Psoas muscle (tissue), 8 donors: ENCODE results near the gene SCN9A. TPM values are rescaled to one million over a fixed set of nuclear protein-coding genes. Genes with fewer than 3 reads are reported as not detected.
A peak's percentile ranks its signal among the peaks of the same experiment; 100 is the strongest.

Source experiments
- ATAC-seq, 4 donors: fragments of 200-7000 bp; cut with Tn5 transposase; one replicate each; pipeline ENCODE4 v1.9.1; 2020; ENCODE audit warnings: moderate library complexity in 3 of 4, mild to moderate bottlenecking in 2 of 4
- DNase-seq, 2 donors: peaks; one replicate each; pipeline ENCODE4 v3.0.0-alpha.2; 2020
- H3K27ac ChIP-seq: fragments of 200-600 bp; one replicate; pipeline ENCODE4 v1.8.0; 2022
- H3K27me3 ChIP-seq, 3 donors: fragments of 200-600 bp in 1 of 3; one replicate each; pipeline versions ENCODE4 v1.6.1 to v1.8.0; 2013 to 2022; ENCODE audit warnings: low read length in 2 of 3, mild to moderate bottlenecking in 2 of 3, moderate library complexity in 1 of 3; ENCODE audit not compliant: insufficient read depth in 3 of 3
- H3K36me3 ChIP-seq, 2 donors: fragments of 200-600 bp in 1 of 2; one replicate each; pipeline versions ENCODE4 v1.6.1 to v1.8.0; 2013 to 2022; ENCODE audit warnings: low read depth in 1 of 2, mild to moderate bottlenecking in 1 of 2, moderate library complexity in 1 of 2; ENCODE audit not compliant: insufficient read depth in 1 of 2
- H3K4me1 ChIP-seq: fragments of 200-600 bp; one replicate; pipeline ENCODE4 v1.8.0; 2022
- H3K4me3 ChIP-seq: fragments of 200-600 bp; one replicate; pipeline ENCODE4 v1.8.0; 2022; ENCODE audit warnings: mild to moderate bottlenecking
- H3K9me3 ChIP-seq: fragments of 200-600 bp; one replicate; pipeline ENCODE4 v1.8.0; 2022
- WGBS, 3 donors: extraction: QIAGEN DNeasy Blood & Tissue Kit; methylation state at CpG; one replicate each; pipeline versions ENCODE4 v1.1.6 to v1.1.7; 2013; 5-methylcytosine and 5-hydroxymethylcytosine counted together
- intact Hi-C, 2 donors: fragments of 100-400 bp; cut with DNase I; formaldehyde crosslinking; loops; one replicate each; pipeline versions ENCODE4 v1.11.0 to v1.14.2; 2022
- polyA plus RNA-seq, 3 donors: library from polyadenylated mRNA; stranded (reverse); fragments of 200-250 nt; gene quantifications; one replicate each; pipeline ENCODE4 v1.2.3, GENCODE V29; 2013
- total RNA-seq, 4 donors: library from RNA; stranded (reverse); fragmentation: NEBNext Ultra II Directional in 2 of 4; extraction: Animal tissue kit (Norgen Biotek cat#: 25700) in 2 of 4; gene quantifications; one replicate each; pipeline versions ENCODE4 v1.2.1 to v1.2.4, GENCODE V29; 2021 to 2023
- TF ChIP-seq, protein P1 (sequence below): fragments of 200-600 bp; IDR thresholded peaks from one replicate; pipeline ENCODE4 v1.8.0; 2022; ENCODE audit warnings: antibody characterized with exemption
- donor health status: healthy with polysubstance abuse.
- donor health status: DM: no; HTN: no; CAD: no; lungs with moderate emphysema.
- donor health status: Bipolar disorder and iron deficiency.
- donor health status: healthy.
- donor health status: DM: yes; HTN: yes; CAD: no.
- donor health status: DM: no; HTN: no; CAD: no.
- donor health status: DM: no; HTN: no; CAD: no.
- donor health status: DM: yes; HTN: yes; CAD: no.

The SCN9A gene
- total and polyA plus RNA-seq, 7 donors: 0.06 to 1.1 (median 0.34) TPM

DNA sequence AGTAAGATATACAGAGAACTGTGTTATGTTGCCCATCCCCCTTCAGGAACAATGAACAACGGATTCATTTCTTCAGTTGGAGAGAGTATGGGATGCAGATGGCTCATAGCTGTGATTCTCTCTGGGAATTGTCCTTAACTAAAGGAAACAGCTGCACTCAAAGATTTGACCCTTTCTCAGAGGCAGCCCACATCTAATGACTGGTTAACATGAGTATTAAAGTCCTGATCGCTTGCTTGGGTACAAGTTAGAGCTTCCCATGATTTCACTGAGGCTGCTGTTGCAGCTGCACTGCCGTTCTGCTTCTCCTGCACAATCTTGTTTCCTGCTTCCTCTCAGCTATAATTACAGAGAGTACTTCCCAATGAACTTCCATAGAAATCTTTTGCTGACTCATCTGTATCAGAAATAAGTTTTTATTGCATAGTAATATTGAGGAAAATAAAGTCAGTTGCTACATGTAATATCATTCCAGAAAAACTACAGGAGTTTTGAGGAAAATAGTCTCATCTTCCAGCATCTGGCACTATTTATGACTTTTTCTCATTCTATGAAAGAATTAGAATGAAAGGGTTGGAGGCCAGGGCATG, 12.8 kb upstream of the SCN9A start:
- no peak for ATAC-seq

DNA sequence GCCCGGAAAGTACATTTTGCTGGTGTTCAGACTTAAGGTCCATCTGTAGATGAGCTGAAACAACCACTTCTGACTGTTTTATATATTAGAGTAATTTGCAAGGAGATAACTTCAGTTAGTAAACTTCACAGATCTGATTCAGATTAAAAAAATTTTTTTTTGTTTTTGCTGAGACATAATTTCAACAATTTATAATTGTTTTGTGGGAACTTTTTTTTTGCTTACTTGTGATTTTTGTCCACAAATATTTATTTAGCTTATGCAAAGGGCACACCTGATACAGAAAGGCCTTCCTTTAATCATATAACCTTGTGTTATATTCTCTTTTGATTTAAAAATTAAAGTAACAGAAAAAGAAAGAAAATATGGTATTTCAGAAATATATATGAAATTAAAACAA, 9.6 kb upstream of the SCN9A start:
- 44 to 65% (median 45%) methylated on average over 1 of the region's 1 CpG for WGBS, 3 donors

More for the DNA sequence above, 12.8 kb upstream of the SCN9A start:
- H3K36me3 ChIP-seq: no peaks in the 10 kb centered on the region
- H3K4me1 ChIP-seq: no peaks in the 10 kb centered on the region
- H3K27me3 ChIP-seq: no peaks in the 10 kb centered on the region
- TF ChIP-seq, protein P1, sequence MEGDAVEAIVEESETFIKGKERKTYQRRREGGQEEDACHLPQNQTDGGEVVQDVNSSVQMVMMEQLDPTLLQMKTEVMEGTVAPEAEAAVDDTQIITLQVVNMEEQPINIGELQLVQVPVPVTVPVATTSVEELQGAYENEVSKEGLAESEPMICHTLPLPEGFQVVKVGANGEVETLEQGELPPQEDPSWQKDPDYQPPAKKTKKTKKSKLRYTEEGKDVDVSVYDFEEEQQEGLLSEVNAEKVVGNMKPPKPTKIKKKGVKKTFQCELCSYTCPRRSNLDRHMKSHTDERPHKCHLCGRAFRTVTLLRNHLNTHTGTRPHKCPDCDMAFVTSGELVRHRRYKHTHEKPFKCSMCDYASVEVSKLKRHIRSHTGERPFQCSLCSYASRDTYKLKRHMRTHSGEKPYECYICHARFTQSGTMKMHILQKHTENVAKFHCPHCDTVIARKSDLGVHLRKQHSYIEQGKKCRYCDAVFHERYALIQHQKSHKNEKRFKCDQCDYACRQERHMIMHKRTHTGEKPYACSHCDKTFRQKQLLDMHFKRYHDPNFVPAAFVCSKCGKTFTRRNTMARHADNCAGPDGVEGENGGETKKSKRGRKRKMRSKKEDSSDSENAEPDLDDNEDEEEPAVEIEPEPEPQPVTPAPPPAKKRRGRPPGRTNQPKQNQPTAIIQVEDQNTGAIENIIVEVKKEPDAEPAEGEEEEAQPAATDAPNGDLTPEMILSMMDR: no peak
- no peak overlapping the region for H3K27ac ChIP-seq
- no peaks in the 10 kb centered on the region for H3K9me3 ChIP-seq
- DNase-seq: no peak
- WGBS, 3 donors: 4 to 9% (median 9%) methylated on average over 3 of the region's 3 CpGs
- no peak overlapping the region for H3K4me3 ChIP-seq
- intact Hi-C loops: no loop called here

DNA sequence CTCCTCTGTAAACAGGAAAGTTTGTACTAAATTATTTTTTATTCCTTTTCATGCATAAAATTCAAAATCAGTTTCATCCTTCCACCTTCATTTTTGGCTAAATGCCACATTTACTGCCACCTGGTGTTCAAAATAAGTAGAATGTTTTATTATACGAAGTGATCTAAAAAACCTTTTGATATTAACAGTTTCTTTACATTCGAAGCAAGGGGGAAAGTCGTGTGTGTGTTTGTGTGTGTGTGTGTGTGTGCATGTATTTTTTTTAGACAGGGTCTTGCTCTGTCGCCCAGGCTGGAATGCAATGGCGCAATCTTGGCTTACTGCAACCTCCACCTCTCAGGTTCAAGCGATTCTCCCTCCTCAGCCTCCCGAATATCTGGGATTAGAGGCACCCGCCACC, 9.0 kb upstream of the SCN9A start:
- intact Hi-C loops: no loop called here
- WGBS, 3 donors: 61 to 63% (median 62%) methylated on average over 8 of the region's 8 CpGs
- no peaks in the 10 kb centered on the region for H3K4me1 ChIP-seq
- no peaks in the 10 kb centered on the region for H3K36me3 ChIP-seq
- TF ChIP-seq, protein P1: peak; percentile 51
- ATAC-seq: peak in 1 of 4 donors; percentile 36
- no peak overlapping the region for H3K27ac ChIP-seq
- H3K4me3 ChIP-seq: no peak overlapping the region
- no peaks in the 10 kb centered on the region for H3K9me3 ChIP-seq
- DNase-seq: no peak
- no peaks in the 10 kb centered on the region for H3K27me3 ChIP-seq

More for the DNA sequence above, 9.6 kb upstream of the SCN9A start:
- Histone ChIP-seq H3K27me3 (no peaks in the 10 kb centered on the region), H3K36me3 (no peaks in the 10 kb centered on the region), H3K4me3 (no peak overlapping the region), H3K4me1 (no peaks in the 10 kb centered on the region), H3K9me3 (no peaks in the 10 kb centered on the region), H3K27ac (no peak overlapping the region)
- TF ChIP-seq, protein P1: no peak
- ATAC-seq: no peak
- intact Hi-C loops: no loop called here
- DNase-seq: no peak

DNA sequence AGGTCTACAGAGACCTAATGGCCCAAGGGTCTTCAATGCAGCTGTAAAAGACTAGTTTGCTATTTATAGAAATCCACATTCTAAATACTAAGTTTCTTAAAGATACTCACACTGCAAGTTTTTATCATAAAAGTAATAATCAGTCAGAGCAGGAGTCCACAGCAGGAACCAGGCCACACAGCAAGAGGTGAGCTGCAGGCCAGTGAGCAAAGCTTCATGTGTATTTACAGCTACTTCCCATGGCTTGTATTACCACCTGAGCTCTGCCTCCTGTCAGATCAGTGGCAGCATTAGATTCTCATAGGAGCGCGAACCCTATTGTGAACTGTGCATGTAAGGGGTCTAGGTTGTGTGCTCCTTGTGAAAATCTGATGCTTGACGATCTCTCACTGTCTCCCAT, 6.7 kb upstream of the SCN9A start:
- no peaks in the 10 kb centered on the region for H3K4me1 ChIP-seq
- H3K27me3 ChIP-seq: no peaks in the 10 kb centered on the region
- TF ChIP-seq, protein P1: no peak
- intact Hi-C loops: no loop called here
- ATAC-seq (no peak), DNase-seq (no peak)
- H3K4me3 ChIP-seq: no peak overlapping the region
- no peak overlapping the region for H3K27ac ChIP-seq
- WGBS, 3 donors: 85 to 92% (median 88%) methylated on average over 3 of the region's 3 CpGs
- no peaks in the 10 kb centered on the region for H3K9me3 ChIP-seq
- H3K36me3 ChIP-seq: no peaks in the 10 kb centered on the region

DNA sequence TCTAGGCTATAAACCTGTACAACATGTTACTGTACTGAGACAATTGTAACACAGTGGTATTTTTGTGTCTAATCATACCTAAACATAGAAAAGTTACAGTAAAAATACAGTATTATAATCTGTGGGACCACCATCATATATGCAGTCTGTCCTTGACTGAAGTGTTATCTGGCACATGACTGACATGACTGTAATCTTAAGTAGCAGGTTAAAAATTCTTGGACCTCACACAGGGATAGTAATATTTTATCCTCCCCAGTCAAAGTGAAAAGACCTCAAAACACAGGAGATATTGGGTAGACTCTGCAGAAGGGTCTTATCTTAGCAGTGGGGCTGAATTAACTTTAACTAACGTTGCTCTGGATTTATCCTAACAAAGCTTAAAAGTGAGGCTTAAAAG, 4.9 kb upstream of the SCN9A start:
- Histone ChIP-seq H3K27me3 (no peaks in the 10 kb centered on the region), H3K9me3 (no peaks in the 10 kb centered on the region), H3K4me1 (no peaks in the 10 kb centered on the region), H3K4me3 (no peak overlapping the region), H3K27ac (no peak overlapping the region), H3K36me3 (no peaks in the 10 kb centered on the region)
- 47 to 58% (median 57%) methylated on average over 1 of the region's 1 CpG for WGBS, 3 donors
- ATAC-seq: no peak
- intact Hi-C loops: no loop called here
- TF ChIP-seq, protein P1: no peak
- DNase-seq: no peak
